ENCODE data around the gene APP.

APP gene

DNA sequence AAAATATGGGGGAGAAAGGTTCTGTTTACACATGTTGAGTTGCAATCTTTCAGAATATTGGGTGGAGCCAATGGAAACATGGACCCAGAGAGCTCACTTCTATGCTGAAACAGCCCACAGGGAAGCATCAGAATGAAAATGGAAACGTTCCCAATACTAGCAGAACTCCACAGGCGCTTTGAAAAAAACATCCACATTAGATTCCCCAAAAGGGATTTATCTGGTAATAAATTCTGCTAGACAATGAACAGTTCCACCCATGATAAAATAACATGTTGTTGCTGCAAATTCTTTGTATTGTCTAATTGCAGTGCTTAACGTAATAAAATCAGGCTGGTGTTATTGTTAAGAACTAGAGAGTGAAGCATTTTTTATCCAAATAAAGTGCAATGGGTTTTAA, 238.8 kb downstream of the APP start:
- TF ChIP-seq RAD21 (IDR thresholded peaks at IDR 0.05; ENCODE audit: low read depth) (no peak), TAF1 (IDR thresholded peaks at IDR 0.05; ENCODE audit: low read depth) (no peak), YY1 (IDR thresholded peaks at IDR 0.05; ENCODE audit: low read depth) (no peak), TCF12 (IDR thresholded peaks at IDR 0.05; ENCODE audit: low read depth) (no peak), NFIC (IDR thresholded peaks at IDR 0.05) (no peak), ZBTB7A (IDR thresholded peaks at IDR 0.05; ENCODE audit: low read depth) (no peak), EGR1 (IDR thresholded peaks at IDR 0.05) (no peak), TEAD4 (IDR thresholded peaks at IDR 0.05) (no peak), FOXM1 (IDR thresholded peaks at IDR 0.05; ENCODE audit: borderline replicate concordance, low read depth) (no peak), CREB1 (IDR thresholded peaks at IDR 0.05; ENCODE audit: low read depth) (no peak), EP300 (IDR thresholded peaks at IDR 0.05; ENCODE audit: borderline replicate concordance) (no peak), CEBPB (IDR thresholded peaks at IDR 0.05) (no peak), REST (IDR thresholded peaks at IDR 0.05; ENCODE audit: low read depth) (no peak)
- TF ChIP-seq, protein P1, sequence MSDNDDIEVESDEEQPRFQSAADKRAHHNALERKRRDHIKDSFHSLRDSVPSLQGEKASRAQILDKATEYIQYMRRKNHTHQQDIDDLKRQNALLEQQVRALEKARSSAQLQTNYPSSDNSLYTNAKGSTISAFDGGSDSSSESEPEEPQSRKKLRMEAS (IDR thresholded peaks at IDR 0.05), result no peak
- TF ChIP-seq, protein P2, sequence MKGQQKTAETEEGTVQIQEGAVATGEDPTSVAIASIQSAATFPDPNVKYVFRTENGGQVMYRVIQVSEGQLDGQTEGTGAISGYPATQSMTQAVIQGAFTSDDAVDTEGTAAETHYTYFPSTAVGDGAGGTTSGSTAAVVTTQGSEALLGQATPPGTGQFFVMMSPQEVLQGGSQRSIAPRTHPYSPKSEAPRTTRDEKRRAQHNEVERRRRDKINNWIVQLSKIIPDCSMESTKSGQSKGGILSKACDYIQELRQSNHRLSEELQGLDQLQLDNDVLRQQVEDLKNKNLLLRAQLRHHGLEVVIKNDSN (IDR thresholded peaks at IDR 0.05), result no peak

DNA sequence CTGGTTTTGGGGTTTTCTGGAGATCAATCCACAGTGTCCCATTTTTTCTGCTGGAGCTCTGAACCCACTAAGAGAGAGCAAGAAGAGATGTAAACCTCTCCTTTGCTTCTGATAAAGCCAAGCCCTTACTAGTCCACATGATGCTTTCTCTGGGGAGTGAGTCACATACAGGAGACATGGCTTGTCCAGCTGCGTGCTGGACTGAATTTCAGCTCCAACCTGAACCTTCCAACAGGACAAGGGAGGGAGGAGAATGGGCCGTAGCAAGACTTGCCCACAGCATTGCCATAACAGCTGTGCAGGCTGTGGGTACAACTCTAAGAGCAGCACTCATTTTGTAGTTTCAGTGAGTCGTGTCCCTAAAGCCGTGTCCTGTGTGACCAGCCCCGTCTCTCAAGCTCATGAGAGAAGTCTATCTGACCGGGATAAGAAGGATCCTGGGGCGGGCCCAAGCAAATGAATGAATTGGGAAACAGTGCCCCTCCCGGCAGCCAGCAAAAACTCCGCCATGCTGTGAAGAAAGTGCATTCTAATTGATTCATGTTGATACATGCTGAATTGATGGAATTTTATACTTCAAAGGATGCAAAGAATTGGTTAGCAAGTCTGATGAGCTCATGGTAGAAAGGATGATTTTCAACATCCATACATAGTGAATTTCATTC, 240.6 kb downstream of the APP start:
- TF ChIP-seq NFIC (IDR thresholded peaks at IDR 0.05), result no peak
- TF ChIP-seq CEBPB (IDR thresholded peaks at IDR 0.05), result no peak
- no peak for TF ChIP-seq FOXM1 (IDR thresholded peaks at IDR 0.05; ENCODE audit: borderline replicate concordance, low read depth)
- no peak for TF ChIP-seq REST (IDR thresholded peaks at IDR 0.05; ENCODE audit: low read depth)
- TF ChIP-seq ZBTB7A (IDR thresholded peaks at IDR 0.05; ENCODE audit: low read depth), result no peak
- no peak for TF ChIP-seq EGR1 (IDR thresholded peaks at IDR 0.05)
- TF ChIP-seq, protein P1 (IDR thresholded peaks at IDR 0.05), result no peak
- TF ChIP-seq, protein P2 (IDR thresholded peaks at IDR 0.05), result no peak
- no peak for TF ChIP-seq YY1 (IDR thresholded peaks at IDR 0.05; ENCODE audit: low read depth)
- no peak for TF ChIP-seq EP300 (IDR thresholded peaks at IDR 0.05; ENCODE audit: borderline replicate concordance)
- no peak for TF ChIP-seq TAF1 (IDR thresholded peaks at IDR 0.05; ENCODE audit: low read depth)
- TF ChIP-seq TCF12 (IDR thresholded peaks at IDR 0.05; ENCODE audit: low read depth), result no peak
- TF ChIP-seq TEAD4 (IDR thresholded peaks at IDR 0.05), result no peak
- TF ChIP-seq RAD21 (IDR thresholded peaks at IDR 0.05; ENCODE audit: low read depth), result no peak
- no peak for TF ChIP-seq CREB1 (IDR thresholded peaks at IDR 0.05; ENCODE audit: low read depth)

- TF ChIP-seq EGR1 (IDR thresholded peaks at IDR 0.05), result no peak
- no peak for TF ChIP-seq REST (IDR thresholded peaks at IDR 0.05; ENCODE audit: low read depth)
- TF ChIP-seq NFIC (IDR thresholded peaks at IDR 0.05), result no peak
- no peak for TF ChIP-seq TAF1 (IDR thresholded peaks at IDR 0.05; ENCODE audit: low read depth)
- TF ChIP-seq TCF12 (IDR thresholded peaks at IDR 0.05; ENCODE audit: low read depth), result no peak
- TF ChIP-seq, protein P2 (IDR thresholded peaks at IDR 0.05), result no peak
- no peak for TF ChIP-seq CEBPB (IDR thresholded peaks at IDR 0.05)
Observed at GRCh38 chr21:25927195-25927880, 243.2 kb downstream of the APP start.

Data from Ishikawa (cell line).